Measurements from ENCODE around the gene ARFIP2.

GRCh38 chr11:6485661-6486060, 4.5 kb upstream of the ARFIP2 start:
- no peak for TF ChIP-seq CTCF (IDR thresholded peaks at IDR 0.05)
- TF ChIP-seq POLR2A (IDR thresholded peaks at IDR 0.05), result no peak
- TF ChIP-seq POLR2AphosphoS5 (IDR thresholded peaks at IDR 0.05), result no peak

Measured in breast epithelium (tissue), 3 donors.